Bone marrow (tissue), 2 donors: ENCODE results near the gene MSH5.
A peak's percentile ranks its signal among the peaks of the same experiment; 100 is the strongest.

Source experiments
- DNase-seq, 2 donors: peaks; one replicate each; lab custom pipeline; 2025; lab: John Stamatoyannopoulos, UW

The MSH5 gene

GRCh38 chr6:31760790-31761189, 21.0 kb downstream of the MSH5 start:
- no peak for DNase-seq

- DNase-seq = no peak
These were observed 21.5 kb downstream of the MSH5 start for GRCh38 chr6:31761343-31761742.

- DNase-seq = no peak
These were observed 22.6 kb downstream of the MSH5 start, which contains the start of gene SAPCD1 for GRCh38 chr6:31762356-31762755. Gene SAPCD1, plus strand, starts transcription at chr6:31762656. Its CDS starts 399 bp downstream, at chr6:31763055.

GRCh38 chr6:31762878-31763618, 23.2 kb downstream of the MSH5 start:
- DNase-seq = no peak

GRCh38 chr6:31763619-31763940, 23.8 kb downstream of the MSH5 start:
- no peak for DNase-seq

GRCh38 chr6:31764198-31764597, 24.4 kb downstream of the MSH5 start:
- DNase-seq = no peak

- DNase-seq = no peak
These were observed 25.7 kb downstream of the MSH5 start for GRCh38 chr6:31765559-31765909.

- no peak for DNase-seq
These were observed 26.3 kb downstream of the MSH5 start for GRCh38 chr6:31765910-31766794.

- no peak for DNase-seq
These were observed 27.4 kb downstream of the MSH5 start for GRCh38 chr6:31767096-31767645.

- DNase-seq = no peak
These were observed 28.8 kb downstream of the MSH5 start for GRCh38 chr6:31768363-31769257.

- DNase-seq = peak; percentile 54 to 79
These were observed 30.0 kb downstream of the MSH5 start for GRCh38 chr6:31769684-31770371.

- no peak for DNase-seq
These were observed 31.1 kb downstream of the MSH5 start for GRCh38 chr6:31770860-31771259.

- no peak for DNase-seq
These were observed 32.2 kb downstream of the MSH5 start for GRCh38 chr6:31771992-31772358.

- no peak for DNase-seq
These were observed 35.4 kb downstream of the MSH5 start for GRCh38 chr6:31775184-31775583.

- no peak for DNase-seq
These were observed 36.1 kb downstream of the MSH5 start for GRCh38 chr6:31775633-31776484.

- no peak for DNase-seq
These were observed 36.7 kb downstream of the MSH5 start for GRCh38 chr6:31776485-31776988.

- peak; percentile 34 to 68 for DNase-seq
These were observed 37.3 kb downstream of the MSH5 start, which contains the start of gene VWA7 for GRCh38 chr6:31776989-31777666. Gene VWA7, minus strand, starts transcription at chr6:31777328. Its CDS starts 549 bp downstream, at chr6:31776779.

GRCh38 chr6:31777667-31778050, 37.9 kb downstream of the MSH5 start:
- no peak for DNase-seq

- no peak for DNase-seq
These were observed 38.4 kb downstream of the MSH5 start for GRCh38 chr6:31778193-31778592.
